ENCODE results near the gene STOX1. TPM values are rescaled to one million over a fixed set of nuclear protein-coding genes. Genes with fewer than 3 reads are reported as not detected.

The STOX1 gene
- total and polyA plus RNA-seq, 10 of the 15 experiments (the other 5 are each of a cell fraction or from before 2014, with no cell fraction given) = 0.18 to 1.2 (median 0.67) TPM; not detected in 1

DNA sequence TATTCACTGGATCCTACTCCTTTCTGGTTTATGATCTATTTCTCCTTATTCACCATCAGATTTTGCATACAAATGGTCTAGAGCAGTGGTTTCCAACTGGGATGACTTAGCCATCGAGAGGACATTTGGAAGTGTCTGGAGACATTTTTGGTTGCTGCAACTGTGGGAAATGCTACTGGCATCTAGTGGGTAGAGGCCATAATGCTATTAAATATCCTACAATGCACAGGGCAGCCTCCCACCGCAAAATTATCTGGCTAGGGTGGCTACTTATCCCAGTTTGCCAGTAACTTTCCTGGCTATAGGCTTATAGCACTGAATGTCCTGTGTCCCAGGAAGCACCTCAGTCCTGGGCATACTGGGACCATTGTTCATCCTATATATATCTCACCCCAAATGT, 52.3 kb downstream of the STOX1 start:
- ChIA-PET RAD21 (ENCODE audit: unreplicated experiment) (no interaction called here), SMC1A (ENCODE audit: uncharacterized antibody, unreplicated experiment) (no interaction called here), CTCF (no interaction called here), POLR2A (no interaction called here)
- Histone ChIP-seq H2AFZ (ENCODE audit: control insufficient read depth, low read depth, low read length) (no peak overlapping the region), H3K4me1 (ENCODE audit: control insufficient read depth, insufficient read depth, low read length) (no peaks in the 10 kb centered on the region), H4K20me1 (ENCODE audit: control insufficient read depth, insufficient read depth) (no peaks in the 10 kb centered on the region), H3K9ac (ENCODE audit: control insufficient read depth, insufficient read depth, low read length) (no peak overlapping the region), H3K27ac (ENCODE audit: control insufficient read depth, insufficient read depth) (no peak overlapping the region), H3K36me3 (ENCODE audit: control insufficient read depth in 2 of 2, insufficient read depth in 2 of 2, low read length in 1 of 2) (no peaks in the 10 kb centered on the region), H3K9me3 (replicated peaks; ENCODE audit: control insufficient read depth, insufficient read depth, low read length) (no peaks in the 10 kb centered on the region), H3K4me2 (ENCODE audit: control insufficient read depth, insufficient read depth) (no peak overlapping the region), H3K27me3 (replicated peaks in 1 of 2; ENCODE audit: control insufficient read depth in 2 of 2, insufficient read depth in 2 of 2, low read length in 1 of 2) (no peaks in the 10 kb centered on the region), H3K4me3 (no peak overlapping the region), H3K79me2 (ENCODE audit: control insufficient read depth, insufficient read depth, low read length) (no peaks in the 10 kb centered on the region)
- BruUV-seq (replicated peaks) = no TSS peak
- DNase-seq (ENCODE audit: low read depth, low spot score) (no peak), FAIRE-seq (no peak), ATAC-seq (no peak)
- no peak for TF ChIP-seq STAT3 (IDR thresholded peaks at IDR 0.05; ENCODE audit: low read depth, low read length)
- no peak for TF ChIP-seq SIX5 (IDR thresholded peaks at IDR 0.05; ENCODE audit: low read depth, low read length, severe bottlenecking)
- TF ChIP-seq, protein P1, sequence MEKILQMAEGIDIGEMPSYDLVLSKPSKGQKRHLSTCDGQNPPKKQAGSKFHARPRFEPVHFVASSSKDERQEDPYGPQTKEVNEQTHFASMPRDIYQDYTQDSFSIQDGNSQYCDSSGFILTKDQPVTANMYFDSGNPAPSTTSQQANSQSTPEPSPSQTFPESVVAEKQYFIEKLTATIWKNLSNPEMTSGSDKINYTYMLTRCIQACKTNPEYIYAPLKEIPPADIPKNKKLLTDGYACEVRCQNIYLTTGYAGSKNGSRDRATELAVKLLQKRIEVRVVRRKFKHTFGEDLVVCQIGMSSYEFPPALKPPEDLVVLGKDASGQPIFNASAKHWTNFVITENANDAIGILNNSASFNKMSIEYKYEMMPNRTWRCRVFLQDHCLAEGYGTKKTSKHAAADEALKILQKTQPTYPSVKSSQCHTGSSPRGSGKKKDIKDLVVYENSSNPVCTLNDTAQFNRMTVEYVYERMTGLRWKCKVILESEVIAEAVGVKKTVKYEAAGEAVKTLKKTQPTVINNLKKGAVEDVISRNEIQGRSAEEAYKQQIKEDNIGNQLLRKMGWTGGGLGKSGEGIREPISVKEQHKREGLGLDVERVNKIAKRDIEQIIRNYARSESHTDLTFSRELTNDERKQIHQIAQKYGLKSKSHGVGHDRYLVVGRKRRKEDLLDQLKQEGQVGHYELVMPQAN (conservative IDR thresholded peaks at IDR 0.05) = no peak
- TF ChIP-seq ZNF217 (IDR thresholded peaks at IDR 0.05) = no peak
- TF ChIP-seq, protein P2, sequence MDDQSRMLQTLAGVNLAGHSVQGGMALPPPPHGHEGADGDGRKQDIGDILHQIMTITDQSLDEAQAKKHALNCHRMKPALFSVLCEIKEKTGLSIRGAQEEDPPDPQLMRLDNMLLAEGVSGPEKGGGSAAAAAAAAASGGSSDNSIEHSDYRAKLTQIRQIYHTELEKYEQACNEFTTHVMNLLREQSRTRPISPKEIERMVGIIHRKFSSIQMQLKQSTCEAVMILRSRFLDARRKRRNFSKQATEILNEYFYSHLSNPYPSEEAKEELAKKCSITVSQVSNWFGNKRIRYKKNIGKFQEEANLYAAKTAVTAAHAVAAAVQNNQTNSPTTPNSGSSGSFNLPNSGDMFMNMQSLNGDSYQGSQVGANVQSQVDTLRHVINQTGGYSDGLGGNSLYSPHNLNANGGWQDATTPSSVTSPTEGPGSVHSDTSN (IDR thresholded peaks at IDR 0.05; ENCODE audit: insufficient replicate concordance, low read depth, low read length) = no peak
- no peak for TF ChIP-seq SUPT20H (IDR thresholded peaks at IDR 0.05; ENCODE audit: borderline replicate concordance, control insufficient read depth, low read depth, low read length)
- TF ChIP-seq JUNB (IDR thresholded peaks at IDR 0.05) = no peak
- no peak for TF ChIP-seq PML (IDR thresholded peaks at IDR 0.05; ENCODE audit: low read length)
- TF ChIP-seq EZH2 (IDR thresholded peaks at IDR 0.05; ENCODE audit: borderline replicate concordance, control insufficient read depth, low read depth, low read length) = no peak
- no peak for TF ChIP-seq TARDBP (IDR thresholded peaks at IDR 0.05; ENCODE audit: borderline replicate concordance)
- TF ChIP-seq RAD21 (IDR thresholded peaks at IDR 0.05; ENCODE audit: insufficient read depth, low read depth, low read length) = no peak
- no peak for TF ChIP-seq MYC (IDR thresholded peaks at IDR 0.05; ENCODE audit: insufficient read depth, insufficient read length, insufficient replicate concordance, low read length, severe bottlenecking)
- TF ChIP-seq, protein P3, sequence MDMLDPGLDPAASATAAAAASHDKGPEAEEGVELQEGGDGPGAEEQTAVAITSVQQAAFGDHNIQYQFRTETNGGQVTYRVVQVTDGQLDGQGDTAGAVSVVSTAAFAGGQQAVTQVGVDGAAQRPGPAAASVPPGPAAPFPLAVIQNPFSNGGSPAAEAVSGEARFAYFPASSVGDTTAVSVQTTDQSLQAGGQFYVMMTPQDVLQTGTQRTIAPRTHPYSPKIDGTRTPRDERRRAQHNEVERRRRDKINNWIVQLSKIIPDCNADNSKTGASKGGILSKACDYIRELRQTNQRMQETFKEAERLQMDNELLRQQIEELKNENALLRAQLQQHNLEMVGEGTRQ (IDR thresholded peaks at IDR 0.05; ENCODE audit: borderline replicate concordance, low read depth, low read length) = no peak
- TF ChIP-seq RB1 (IDR thresholded peaks at IDR 0.05; ENCODE audit: borderline replicate concordance) = no peak
- no peak for TF ChIP-seq GATAD2B (conservative IDR thresholded peaks at IDR 0.05; ENCODE audit: low read depth)
- in situ Hi-C loops (cut with MboI) = no loop called here
- intact Hi-C loops (cut with micrococcal nuclease; ENCODE audit: unreplicated experiment) = no loop called here
- 33% methylated on average over 2 of the region's 2 CpGs for WGBS (ENCODE audit: insufficient coverage, insufficient replicate concordance, low lambda C conversion rate, missing lambda C conversion rate)

All from GM12878 (cell line).